C4-2B (cell line): ENCODE data around the gene KAZN.

Source experiments
- CTCF ChIP-seq: fragments of 450-650 bp; conservative IDR thresholded peaks from 2 replicates; pipeline ENCODE4 v1.5.1; 2017; ENCODE audit warnings: mild to moderate bottlenecking
- ZFX ChIP-seq: fragments of 450-650 bp; IDR thresholded peaks from 2 replicates; pipeline ENCODE4 v1.6.1; 2017

GRCh38 chr1:14820295-14821085, 222.0 kb downstream of the KAZN start:
- TF ChIP-seq CTCF = no peak
- no peak for TF ChIP-seq ZFX
